Chondrocyte (in vitro differentiated cells): Measurements from ENCODE around the gene SH3BGRL2. TPM values are rescaled to one million over a fixed set of nuclear protein-coding genes. Genes with fewer than 3 reads are reported as not detected.

ENCODE experiments used
- DNase-seq: peaks from one replicate; pipeline ENCODE4 v3.0.0; 2021; ENCODE audit warnings: mixed read lengths, low spot score
- H3K27ac Mint-ChIP-seq: one replicate; pipeline ENCODE4 v1.8.0; 2021; ENCODE audit warnings: mild to moderate bottlenecking, moderate library complexity, mixed read lengths; ENCODE audit not compliant: unreplicated experiment
- H3K27me3 Mint-ChIP-seq: 2 replicates; pipeline ENCODE4 v1.8.0; 2021; ENCODE audit warnings: low read depth, mixed read lengths
- H3K36me3 Mint-ChIP-seq: 2 replicates; pipeline ENCODE4 v1.8.0; 2021; ENCODE audit warnings: low read depth, mixed read lengths
- H3K4me1 Mint-ChIP-seq: 2 replicates; pipeline ENCODE4 v1.8.0; 2021; ENCODE audit warnings: low read depth, mild to moderate bottlenecking, mixed read lengths
- H3K4me3 Mint-ChIP-seq: one replicate; pipeline ENCODE4 v1.8.0; 2021; ENCODE audit warnings: mild to moderate bottlenecking, moderate library complexity, mixed read lengths; ENCODE audit not compliant: unreplicated experiment
- H3K9me3 Mint-ChIP-seq: 2 replicates; pipeline ENCODE4 v1.8.0; 2021; ENCODE audit warnings: low read depth, mixed read lengths
- CTCF ChIP-seq: fragments of 200-600 bp; sonication (generic); IDR thresholded peaks from 2 replicates; pipeline ENCODE4 v1.5.0; 2021; ENCODE audit warnings: antibody characterized with exemption, mild to moderate bottlenecking, moderate library complexity
- total RNA-seq: library from RNA; stranded (reverse); gene quantifications from 3 replicates; pipeline ENCODE4 v1.2.1, GENCODE V29; 2021

Gene SH3BGRL2
- total RNA-seq, 1 donor from 2014 or later: 2.7 TPM

- H3K4me1 Mint-ChIP-seq: peaks cover 5% of the 10 kb centered on the region
- H3K9me3 Mint-ChIP-seq: no peaks in the 10 kb centered on the region
- H3K27ac Mint-ChIP-seq: no peak overlapping the region
- TF ChIP-seq CTCF: no peak
- no peaks in the 10 kb centered on the region for H3K36me3 Mint-ChIP-seq
- H3K27me3 Mint-ChIP-seq: no peaks in the 10 kb centered on the region
- no peak overlapping the region for H3K4me3 Mint-ChIP-seq
- no peak for DNase-seq
These were observed 75.4 kb downstream of the SH3BGRL2 start for GRCh38 chr6:79706527-79706926.

GRCh38 chr6:79707621-79708020, 76.5 kb downstream of the SH3BGRL2 start:
- DNase-seq: no peak
- H3K4me3 Mint-ChIP-seq: no peak overlapping the region
- no peaks in the 10 kb centered on the region for H3K9me3 Mint-ChIP-seq
- peaks cover 5% of the 10 kb centered on the region for H3K4me1 Mint-ChIP-seq
- peaks cover under 1% of the 10 kb centered on the region for H3K27me3 Mint-ChIP-seq
- TF ChIP-seq CTCF: no peak
- no peaks in the 10 kb centered on the region for H3K36me3 Mint-ChIP-seq
- H3K27ac Mint-ChIP-seq: no peak overlapping the region

GRCh38 chr6:79708095-79708791, 77.1 kb downstream of the SH3BGRL2 start:
- TF ChIP-seq CTCF: no peak

GRCh38 chr6:79710127-79710526, 79.0 kb downstream of the SH3BGRL2 start:
- no peak overlapping the region for H3K4me3 Mint-ChIP-seq
- TF ChIP-seq CTCF: no peak
- H3K27me3 Mint-ChIP-seq: peaks cover 8% of the 10 kb centered on the region
- peaks cover 5% of the 10 kb centered on the region for H3K4me1 Mint-ChIP-seq
- no peaks in the 10 kb centered on the region for H3K9me3 Mint-ChIP-seq
- no peak overlapping the region for H3K27ac Mint-ChIP-seq
- no peaks in the 10 kb centered on the region for H3K36me3 Mint-ChIP-seq
- DNase-seq: no peak

More at GRCh38 chr6:79708095-79708791, 77.1 kb downstream of the SH3BGRL2 start:
- Mint-ChIP-seq H3K9me3 (no peaks in the 10 kb centered on the region), H3K4me1 (peaks cover 5% of the 10 kb centered on the region), H3K27ac (no peak overlapping the region), H3K4me3 (no peak overlapping the region), H3K36me3 (no peaks in the 10 kb centered on the region), H3K27me3 (peaks cover 3% of the 10 kb centered on the region)
- no peak for DNase-seq

GRCh38 chr6:79711167-79711566, 80.0 kb downstream of the SH3BGRL2 start:
- Mint-ChIP-seq H3K27ac (no peak overlapping the region), H3K36me3 (no peaks in the 10 kb centered on the region), H3K4me3 (no peak overlapping the region), H3K9me3 (no peaks in the 10 kb centered on the region), H3K27me3 (peaks cover 15% of the 10 kb centered on the region), H3K4me1 (no peaks in the 10 kb centered on the region)
- no peak for TF ChIP-seq CTCF
- DNase-seq: no peak
